ENCODE data around the gene MRGPRF. TPM values are rescaled to one million over a fixed set of nuclear protein-coding genes. Genes with fewer than 3 reads are reported as not detected.

Gene MRGPRF
- total and polyA plus RNA-seq, 2 experiments from 2014 or later = 20.7 to 25.3 TPM

DNA sequence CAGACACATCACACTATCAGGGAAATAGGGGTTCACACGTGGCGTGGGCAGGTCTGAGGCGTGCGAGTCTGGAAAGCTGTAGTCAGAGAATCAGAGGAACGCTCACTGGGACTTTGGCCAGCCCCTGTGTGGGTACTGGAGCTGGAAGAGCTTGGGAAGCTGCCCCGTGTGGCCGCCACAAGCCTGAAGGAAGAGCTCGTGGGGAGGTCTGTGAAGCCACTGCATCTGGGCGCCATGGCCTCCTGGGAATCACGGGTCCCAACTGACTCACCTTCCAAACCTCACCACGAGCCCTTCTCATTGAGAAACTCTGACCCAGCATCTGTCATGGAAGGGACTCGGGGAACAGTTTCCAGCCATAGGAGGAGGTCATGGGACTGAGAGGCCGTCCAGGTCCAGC, 5.9 kb upstream of the MRGPRF start:
- Histone ChIP-seq H3K27me3 (replicated peaks; ENCODE audit: insufficient read depth) (no peaks in the 10 kb centered on the region), H3K4me3 (no peak overlapping the region), H3K79me2 (ENCODE audit: insufficient read depth) (no peaks in the 10 kb centered on the region), H3K27ac (peak overlapping the region; percentile 45), H4K20me1 (ENCODE audit: insufficient read depth) (no peaks in the 10 kb centered on the region), H3K9me2 (ENCODE audit: insufficient read depth) (no peaks in the 10 kb centered on the region), H3K4me2 (ENCODE audit: unreplicated experiment) (no peak overlapping the region), H3K4me1 (ENCODE audit: insufficient read depth) (peaks cover 4% of the 10 kb centered on the region; the same call in 1 of the 2 replicates), H3K36me3 (ENCODE audit: low read depth) (no peaks in the 10 kb centered on the region), H3F3A (ENCODE audit: insufficient read depth) (no peaks in the 10 kb centered on the region), H2AFZ (no peak overlapping the region), H3K9ac (peak overlapping the region; percentile 49), H3K9me3 (ENCODE audit: low read depth) (no peaks in the 10 kb centered on the region)
- in situ Hi-C loops (cut with MboI) = no loop called here
- 16 to 18% methylated on average over 13 of the region's 13 CpGs for WGBS, 2 experiments (ENCODE audit: low coverage in 1 of 2, low lambda C conversion rate in 2 of 2, missing lambda C conversion rate in 2 of 2)
- no peak for TF ChIP-seq EZH2 (IDR thresholded peaks at IDR 0.05; ENCODE audit: insufficient read depth, poor library complexity, severe bottlenecking)
- no peak for TF ChIP-seq EZH2phosphoT487 (IDR thresholded peaks at IDR 0.05; ENCODE audit: insufficient read depth, low read depth)
- DNase-seq = peak; percentile 91

DNA sequence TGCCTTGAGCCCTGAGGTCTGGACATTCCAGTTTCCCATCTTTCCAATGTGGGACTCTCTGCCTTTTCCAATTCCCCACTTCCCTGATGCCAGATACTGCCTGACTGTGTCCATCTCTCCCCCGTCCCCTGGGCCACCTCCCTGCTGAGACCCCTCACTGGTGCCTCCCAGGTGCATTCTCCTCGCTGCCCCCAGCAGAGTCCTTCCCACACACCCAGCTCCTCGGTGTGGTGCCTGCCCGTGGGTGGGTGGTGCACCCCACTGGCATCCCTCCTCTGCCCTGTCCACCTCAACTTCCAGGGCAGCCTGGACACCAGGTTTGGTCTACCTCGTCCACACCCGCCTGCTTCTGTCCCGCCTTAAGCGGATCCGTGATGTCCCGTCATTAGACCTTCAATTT, 4.9 kb upstream of the MRGPRF start:
- H3K4me1 ChIP-seq (ENCODE audit: insufficient read depth) = peaks cover 4% of the 10 kb centered on the region; the same call in 1 of the 2 replicates
- 88 to 90% methylated on average over 10 of the region's 10 CpGs for WGBS, 2 experiments (ENCODE audit: low coverage in 1 of 2, low lambda C conversion rate in 2 of 2, missing lambda C conversion rate in 2 of 2)
- no peak for TF ChIP-seq EZH2phosphoT487 (IDR thresholded peaks at IDR 0.05; ENCODE audit: insufficient read depth, low read depth)
- no peak for TF ChIP-seq EZH2 (IDR thresholded peaks at IDR 0.05; ENCODE audit: insufficient read depth, poor library complexity, severe bottlenecking)
- DNase-seq = no peak
- H3K9me2 ChIP-seq (ENCODE audit: insufficient read depth) = no peaks in the 10 kb centered on the region
- no peaks in the 10 kb centered on the region for H3K27me3 ChIP-seq (replicated peaks; ENCODE audit: insufficient read depth)
- no peak overlapping the region for H2AFZ ChIP-seq
- H3K4me2 ChIP-seq (ENCODE audit: unreplicated experiment) = no peak overlapping the region
- H4K20me1 ChIP-seq (ENCODE audit: insufficient read depth) = no peaks in the 10 kb centered on the region
- no peak overlapping the region for H3K27ac ChIP-seq
- H3F3A ChIP-seq (ENCODE audit: insufficient read depth) = no peaks in the 10 kb centered on the region
- no peak overlapping the region for H3K9ac ChIP-seq
- H3K79me2 ChIP-seq (ENCODE audit: insufficient read depth) = no peaks in the 10 kb centered on the region
- in situ Hi-C loops (cut with MboI) = no loop called here
- H3K4me3 ChIP-seq = no peak overlapping the region
- H3K9me3 ChIP-seq (ENCODE audit: low read depth) = no peaks in the 10 kb centered on the region
- H3K36me3 ChIP-seq (ENCODE audit: low read depth) = no peaks in the 10 kb centered on the region

DNA sequence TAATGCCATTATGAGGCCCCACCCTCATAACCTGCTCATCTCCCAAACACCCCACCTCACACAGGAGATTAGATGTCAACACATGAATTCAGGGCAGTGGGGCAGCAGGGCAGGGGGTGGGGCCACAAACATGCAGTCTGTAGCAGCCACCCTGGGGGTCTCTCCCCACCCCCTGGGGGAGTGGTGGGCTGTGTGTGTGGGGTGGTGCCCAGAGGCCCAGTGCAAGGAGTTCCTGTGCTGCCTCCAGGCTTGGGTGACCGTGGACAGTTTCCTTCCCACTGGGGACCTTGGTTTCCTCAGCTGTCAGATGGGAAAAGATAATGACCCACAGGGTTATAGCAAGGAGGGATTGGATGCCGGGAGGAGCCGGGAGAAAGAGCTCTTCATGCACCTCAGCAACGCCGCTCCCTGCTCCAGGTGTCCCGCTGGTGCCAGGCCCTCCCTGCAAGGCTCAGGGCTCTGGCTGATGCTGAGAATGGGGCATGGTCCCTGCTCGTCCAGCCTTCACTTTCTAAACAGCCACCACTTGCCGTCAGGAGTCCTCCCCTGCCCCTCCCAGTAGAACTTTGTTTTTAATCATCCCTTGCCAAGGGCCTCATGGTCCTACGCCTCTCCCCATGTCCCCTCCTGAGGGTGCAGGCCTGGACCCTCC, 2.0 kb upstream of the MRGPRF start:
- Histone ChIP-seq H3K27me3 (replicated peaks; ENCODE audit: insufficient read depth) (no peaks in the 10 kb centered on the region), H3K79me2 (ENCODE audit: insufficient read depth) (0 out of 2 replicates have a peak, but pooled peaks cover 11% of the 10 kb centered on the region), H3K4me1 (ENCODE audit: insufficient read depth) (peaks cover 26% of the 10 kb centered on the region), H3K9ac (no peak overlapping the region), H4K20me1 (ENCODE audit: insufficient read depth) (no peaks in the 10 kb centered on the region), H3K9me3 (ENCODE audit: low read depth) (no peaks in the 10 kb centered on the region), H3K36me3 (ENCODE audit: low read depth) (no peaks in the 10 kb centered on the region), H3K4me2 (ENCODE audit: unreplicated experiment) (no peak overlapping the region), H2AFZ (no peak overlapping the region), H3K4me3 (no peak overlapping the region), H3K9me2 (ENCODE audit: insufficient read depth) (no peaks in the 10 kb centered on the region), H3F3A (ENCODE audit: insufficient read depth) (no peaks in the 10 kb centered on the region), H3K27ac (no peak overlapping the region)
- TF ChIP-seq EZH2phosphoT487 (IDR thresholded peaks at IDR 0.05; ENCODE audit: insufficient read depth, low read depth) (no peak), EZH2 (IDR thresholded peaks at IDR 0.05; ENCODE audit: insufficient read depth, poor library complexity, severe bottlenecking) (no peak)
- no peak for DNase-seq
- in situ Hi-C loops (cut with MboI) = no loop called here
- WGBS, 2 experiments (ENCODE audit: low coverage in 1 of 2, low lambda C conversion rate in 2 of 2, missing lambda C conversion rate in 2 of 2) = 86 to 91% methylated on average over 8 to 9 of the region's 9 CpGs

DNA sequence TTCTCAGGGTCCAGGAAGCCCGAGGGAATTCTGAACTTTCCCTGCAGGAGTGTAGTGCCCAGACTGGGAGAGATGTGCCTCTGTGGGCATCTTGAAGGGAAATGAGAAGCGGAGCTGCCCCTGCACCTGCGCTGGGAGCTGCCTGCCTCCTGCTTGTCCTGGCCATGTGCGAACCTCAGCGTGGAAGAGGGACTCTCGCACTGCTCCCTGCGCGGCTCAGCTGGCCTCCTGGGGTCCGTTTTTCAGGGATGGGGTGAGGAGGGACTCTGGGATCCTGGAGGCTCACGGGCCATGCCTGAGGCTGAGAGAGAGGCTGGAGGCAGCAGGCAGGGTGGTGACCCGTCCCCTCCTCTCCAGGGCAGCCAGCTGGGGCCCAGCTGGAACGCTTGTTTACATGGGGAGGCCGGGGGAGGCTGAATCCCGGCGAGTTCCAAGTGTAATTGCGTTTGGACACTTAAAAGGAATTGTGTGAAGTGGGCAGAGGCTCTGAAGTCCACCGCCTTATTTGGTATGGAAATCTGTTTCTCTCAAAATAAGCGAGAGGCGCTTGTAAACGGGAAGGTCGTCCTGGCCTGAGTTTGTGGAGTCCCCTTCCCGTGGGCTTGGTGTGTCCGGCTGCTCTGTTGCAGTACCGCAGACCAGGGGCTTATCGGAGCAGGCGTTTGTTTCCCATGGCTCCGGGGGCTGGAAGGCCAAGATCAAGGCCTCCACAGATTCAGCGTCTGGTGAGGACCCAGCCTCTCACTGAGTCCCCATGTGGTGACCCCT, 1.2 kb upstream of the MRGPRF start:
- 0 out of 2 replicates have a peak, but pooled peaks cover 11% of the 10 kb centered on the region for H3K79me2 ChIP-seq (ENCODE audit: insufficient read depth)
- TF ChIP-seq EZH2 (IDR thresholded peaks at IDR 0.05; ENCODE audit: insufficient read depth, poor library complexity, severe bottlenecking) (no peak), EZH2phosphoT487 (IDR thresholded peaks at IDR 0.05; ENCODE audit: insufficient read depth, low read depth) (no peak)
- no peaks in the 10 kb centered on the region for H3K9me2 ChIP-seq (ENCODE audit: insufficient read depth)
- no peak overlapping the region for H3K9ac ChIP-seq
- DNase-seq = peak; percentile 11
- H3K27ac ChIP-seq = no peak overlapping the region
- no peaks in the 10 kb centered on the region for H3K27me3 ChIP-seq (replicated peaks; ENCODE audit: insufficient read depth)
- no peaks in the 10 kb centered on the region for H3K9me3 ChIP-seq (ENCODE audit: low read depth)
- peaks cover 33% of the 10 kb centered on the region for H3K4me1 ChIP-seq (ENCODE audit: insufficient read depth)
- H3K4me3 ChIP-seq = no peak overlapping the region
- H3K4me2 ChIP-seq (ENCODE audit: unreplicated experiment) = no peak overlapping the region
- no peaks in the 10 kb centered on the region for H3F3A ChIP-seq (ENCODE audit: insufficient read depth)
- WGBS, 2 experiments (ENCODE audit: low coverage in 1 of 2, low lambda C conversion rate in 2 of 2, missing lambda C conversion rate in 2 of 2) = 40 to 42% methylated on average over 28 of the region's 28 CpGs
- no peak overlapping the region; the same call in 1 of the 2 replicates for H2AFZ ChIP-seq
- no peaks in the 10 kb centered on the region for H4K20me1 ChIP-seq (ENCODE audit: insufficient read depth)
- no peaks in the 10 kb centered on the region for H3K36me3 ChIP-seq (ENCODE audit: low read depth)
- in situ Hi-C loops (cut with MboI) = no loop called here

Measured in GM23248 (cell line).